NCI-H446 (cell line): ENCODE results near the gene BHLHA9.
"Not testable (repeated sequence)": the region's sequence is repeated elsewhere in the genome, so short reads cannot be mapped to it uniquely, and the experiment has no call there.

Experiments used
- DNase-seq, 2 experiments: peaks; one replicate each; lab custom pipeline; 2025; lab: John Stamatoyannopoulos, UW

Gene BHLHA9

GRCh38 chr17:1300371-1300905 is 30.2 kb downstream of the BHLHA9 start:
- DNase-seq: no peak

GRCh38 chr17:1301546-1301945 is 31.3 kb downstream of the BHLHA9 start:
- DNase-seq: no peak

- no peak for DNase-seq
Measured at GRCh38 chr17:1302761-1303160, 32.5 kb downstream of the BHLHA9 start.

GRCh38 chr17:1304522-1304921 is 34.3 kb downstream of the BHLHA9 start:
- no peak for DNase-seq

- DNase-seq: no peak
Measured at GRCh38 chr17:1304962-1305563, 34.8 kb downstream of the BHLHA9 start.

GRCh38 chr17:1307829-1308228 is 37.6 kb downstream of the BHLHA9 start:
- not testable (repeated sequence) for DNase-seq

GRCh38 chr17:1312261-1312870 is 42.1 kb downstream of the BHLHA9 start:
- DNase-seq: peak in 1 of 2 experiments; percentile 35

GRCh38 chr17:1313270-1314005 is 43.2 kb downstream of the BHLHA9 start:
- no peak for DNase-seq

- no peak for DNase-seq
Measured at GRCh38 chr17:1315409-1315808, 45.2 kb downstream of the BHLHA9 start.

GRCh38 chr17:1315891-1316403 is 45.7 kb downstream of the BHLHA9 start:
- no peak for DNase-seq
